GM18519 (cell line): ENCODE results near the gene TNIP2.
A peak's percentile ranks its signal among the peaks of the same experiment; 100 is the strongest.

Experiments
- ATAC-seq: cut with Tn5 transposase; IDR thresholded peaks from one replicate; pipeline ENCODE4 v1.9.1; 2021; ENCODE audit warnings: mild to moderate bottlenecking, moderate library complexity; ENCODE audit not compliant: unreplicated experiment, low FRiP score

The TNIP2 gene

GRCh38 chr4:2794486-2795299 is 38.6 kb upstream of the TNIP2 start:
- no peak for ATAC-seq

- no peak for ATAC-seq
These were observed 37.7 kb upstream of the TNIP2 start for GRCh38 chr4:2793586-2794485.

GRCh38 chr4:2792711-2793585 is 36.8 kb upstream of the TNIP2 start, which contains the start of gene SH3BP2:
SH3BP2 (plus strand) TSS chr4:2793085; CDS start chr4:2820618, 27,533 bp downstream.
- ATAC-seq: no peak

GRCh38 chr4:2792396-2792710 is 36.2 kb upstream of the TNIP2 start:
- no peak for ATAC-seq

- ATAC-seq: no peak
These were observed 35.6 kb upstream of the TNIP2 start for GRCh38 chr4:2791518-2792395.

DNA sequence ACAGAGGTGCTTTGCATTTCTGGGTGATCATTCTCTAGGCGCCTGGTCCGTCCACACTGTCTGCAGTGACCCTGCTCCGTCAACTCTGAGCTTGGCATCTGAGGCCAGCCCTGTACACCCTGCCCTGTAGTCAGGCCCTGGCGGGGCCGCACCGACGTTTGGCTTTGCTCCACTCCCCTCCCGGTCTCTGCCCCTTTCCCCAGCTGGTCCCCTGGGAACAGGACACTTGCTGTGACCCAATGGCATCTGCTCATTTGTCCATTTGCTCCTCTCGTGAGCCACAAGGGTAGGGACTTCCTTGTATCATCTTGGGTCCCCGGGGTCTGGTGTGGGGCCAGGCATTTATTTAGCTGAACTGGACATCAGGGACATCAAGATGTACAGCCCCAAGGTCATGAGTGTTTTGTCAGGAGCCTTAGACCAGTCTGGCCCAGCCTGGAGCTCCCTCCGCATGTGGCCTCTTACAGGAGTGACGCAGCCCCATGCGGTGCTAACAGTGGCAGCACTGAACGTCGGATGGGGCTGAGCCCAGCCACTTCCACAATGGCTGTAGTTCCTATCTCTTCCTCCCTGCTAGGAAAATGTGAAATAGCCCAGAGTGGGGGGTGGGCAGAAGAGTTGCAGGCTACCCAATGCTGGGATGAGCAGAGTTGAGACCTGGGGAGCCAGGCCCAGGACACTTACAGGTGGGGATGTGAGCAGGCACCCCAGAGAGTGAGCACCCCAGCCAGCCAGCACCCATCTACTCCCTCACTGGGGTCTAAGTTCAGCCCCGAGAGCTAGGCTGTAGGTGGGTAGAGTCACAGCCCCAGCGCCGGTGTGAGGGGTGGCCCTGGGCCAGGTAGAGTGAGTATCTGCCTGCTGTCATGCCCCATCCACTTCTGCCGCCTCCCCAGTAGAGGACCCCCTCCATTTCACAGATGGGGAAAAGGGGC is 34.7 kb upstream of the TNIP2 start:
- no peak for ATAC-seq

GRCh38 chr4:2789793-2790582 is 33.9 kb upstream of the TNIP2 start:
- no peak for ATAC-seq

- ATAC-seq: no peak
These were observed 33.2 kb upstream of the TNIP2 start for GRCh38 chr4:2789351-2789750.

DNA sequence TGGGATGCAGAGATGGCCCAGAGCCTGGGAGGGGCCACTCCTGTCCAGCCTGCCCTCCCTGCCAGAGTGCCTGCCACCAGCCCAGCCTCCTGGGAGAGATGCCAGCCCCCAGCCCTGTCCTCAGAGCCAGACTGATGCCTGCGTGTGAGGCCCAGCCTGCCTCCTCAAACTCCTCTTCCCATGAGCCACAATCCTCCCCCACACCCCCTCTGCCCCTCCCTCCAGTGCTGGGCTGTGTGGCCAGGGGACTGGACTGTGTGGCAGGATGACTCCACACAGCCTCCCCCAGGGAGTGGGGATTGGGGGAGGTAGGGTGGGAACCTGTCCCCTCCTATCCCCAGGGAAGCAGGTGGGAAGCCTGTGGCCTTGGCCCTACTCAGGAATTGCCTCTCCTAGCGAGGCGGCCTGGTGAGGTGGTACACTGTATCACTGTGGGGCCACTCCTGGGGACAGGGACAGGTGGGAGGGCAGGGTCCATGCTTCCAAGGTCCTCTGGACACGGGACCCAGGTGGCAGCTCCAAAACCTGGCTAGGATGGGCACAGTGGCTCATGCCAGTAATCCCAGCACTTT is 32.5 kb upstream of the TNIP2 start:
- no peak for ATAC-seq

GRCh38 chr4:2788101-2788500 is 32.0 kb upstream of the TNIP2 start:
- ATAC-seq: no peak

DNA sequence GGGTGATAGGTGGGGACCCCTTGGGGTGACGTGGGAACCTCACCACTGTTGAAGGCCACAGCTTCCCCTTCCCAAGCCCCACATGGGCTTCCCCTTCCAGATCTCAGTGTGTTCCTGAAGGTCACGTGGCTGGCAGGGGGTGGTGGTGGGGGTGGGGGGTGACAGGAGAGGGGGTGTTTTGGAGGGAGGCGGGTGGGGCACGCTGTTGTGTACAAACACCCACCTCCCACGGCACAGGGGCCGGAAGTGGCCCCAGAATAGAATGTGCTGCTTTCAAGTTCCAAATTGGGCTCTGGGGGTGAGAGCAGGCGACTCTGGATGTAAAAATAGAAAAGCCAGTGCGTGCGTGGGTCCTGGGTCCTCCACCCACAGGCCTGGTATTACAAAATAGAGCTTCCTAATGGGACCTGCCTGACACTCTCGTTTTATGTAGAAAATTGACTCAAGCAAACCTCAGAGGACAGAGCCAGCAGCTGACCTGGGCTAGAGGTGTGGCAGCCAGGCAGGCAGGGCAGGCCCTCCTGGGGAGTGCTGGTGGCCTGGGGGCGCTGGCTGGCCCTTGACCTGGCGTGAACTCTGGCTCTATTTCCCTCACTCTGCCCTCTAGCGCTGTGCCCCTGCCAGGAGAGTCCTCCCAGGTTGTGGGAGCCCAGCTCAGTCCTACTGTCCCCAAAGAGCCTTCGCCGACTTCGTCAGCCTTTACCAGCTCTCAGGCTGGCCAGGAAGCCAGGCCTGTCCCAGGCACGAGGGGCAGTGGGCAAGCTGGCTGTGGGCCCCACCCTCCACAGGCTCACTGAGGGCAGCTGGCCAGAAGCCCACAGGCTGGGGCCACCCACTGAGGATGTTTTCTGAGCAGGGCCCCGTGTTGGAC is 31.3 kb upstream of the TNIP2 start:
- ATAC-seq: peak; percentile 45

DNA sequence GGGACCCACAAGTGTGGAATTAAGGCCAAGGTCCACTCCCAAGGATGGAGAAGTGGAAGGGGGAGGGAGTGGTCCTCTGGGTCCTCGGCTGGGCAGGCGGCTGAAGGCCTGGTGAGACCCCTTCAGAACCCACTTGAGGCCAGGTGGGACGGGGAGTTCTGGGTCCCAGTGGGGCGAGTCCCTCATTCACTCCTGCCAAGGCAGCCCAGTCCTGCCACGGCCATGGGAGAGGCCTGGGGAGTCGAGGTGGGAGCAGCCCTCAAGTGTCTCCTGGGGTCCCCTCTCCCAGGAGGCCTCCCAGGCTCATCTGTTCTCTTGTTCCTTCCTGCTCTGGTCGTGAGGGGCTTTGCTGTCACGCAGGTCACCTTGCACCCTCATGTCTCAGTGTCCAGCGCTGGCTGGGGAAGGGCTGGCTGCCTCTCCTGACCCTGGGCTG is 30.7 kb upstream of the TNIP2 start:
- no peak for ATAC-seq

- ATAC-seq: no peak
These were observed 30.1 kb upstream of the TNIP2 start for GRCh38 chr4:2786152-2786671.

GRCh38 chr4:2785613-2786012 is 29.5 kb upstream of the TNIP2 start:
- ATAC-seq: no peak

- no peak for ATAC-seq
These were observed 27.7 kb upstream of the TNIP2 start for GRCh38 chr4:2783790-2784189.

GRCh38 chr4:2781911-2782310 is 25.8 kb upstream of the TNIP2 start:
- no peak for ATAC-seq
